Activated T-cell treated with anti-CD3 and anti-CD28 coated beads for 1 hour (primary cell): Measurements from ENCODE around the gene ZNF121.
A peak's percentile ranks its signal among the peaks of the same experiment; 100 is the strongest.
"Not testable (repeated sequence)": the region's sequence is repeated elsewhere in the genome, so short reads cannot be mapped to it uniquely, and the experiment has no call there.

ENCODE experiments used
- DNase-seq: peaks from one replicate; pipeline ENCODE4 v3.0.0-alpha.2; 2020; ENCODE audit warnings: low read depth

ZNF121 gene

GRCh38 chr19:9584073-9584833 is at the start of gene ZNF121:
Gene ZNF121, minus strand, starts transcription at chr19:9584504. Its CDS starts 16,407 bp downstream, at chr19:9568097.
- peak; percentile 67 for DNase-seq

DNA sequence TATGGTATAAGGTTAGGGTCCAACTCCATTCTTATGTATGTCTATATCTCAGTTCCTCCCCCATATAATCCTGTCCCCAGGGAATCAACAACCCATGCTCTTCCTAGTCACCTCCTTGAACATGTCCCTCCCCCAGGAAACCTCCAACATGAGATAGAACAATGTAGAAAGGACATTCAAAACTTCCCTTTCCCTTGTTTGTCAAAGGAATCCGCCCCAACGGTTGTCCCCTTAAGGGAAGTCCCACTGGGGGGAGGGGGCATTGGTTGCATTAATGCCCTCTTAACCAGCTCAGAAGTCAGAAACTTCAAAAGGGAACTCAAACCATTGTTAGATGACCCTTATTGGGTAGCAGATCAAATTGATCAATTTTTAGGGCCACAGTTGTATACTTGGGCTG is 43.6 kb upstream of the ZNF121 start:
- no peak for DNase-seq

DNA sequence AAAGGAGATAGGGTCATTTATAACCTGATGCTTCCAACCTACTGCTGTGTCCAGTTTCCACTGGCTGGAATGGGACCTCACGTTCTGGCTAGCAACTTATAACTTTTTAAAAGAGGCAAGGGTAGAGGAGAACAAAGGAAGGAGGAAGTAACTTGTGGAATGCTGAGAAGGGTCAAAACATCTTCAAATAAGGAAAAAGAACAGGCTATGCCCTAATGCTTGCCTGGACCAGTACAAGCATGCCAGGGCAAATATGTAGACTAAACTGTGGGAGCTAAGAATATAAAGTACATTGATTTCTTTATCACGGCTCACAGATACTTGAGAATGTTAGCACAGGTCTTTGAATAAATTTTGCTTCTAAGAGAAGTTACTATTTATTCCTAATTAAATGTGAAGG is 38.2 kb upstream of the ZNF121 start:
- DNase-seq: no peak

- DNase-seq: peak; percentile 80
Measured at GRCh38 chr19:9621156-9622037, 37.1 kb upstream of the ZNF121 start, which contains the start of gene ZNF561. Gene ZNF561, minus strand, starts transcription at chr19:9621232. Its CDS starts 1,776 bp downstream, at chr19:9619456.

GRCh38 chr19:9620842-9621155 is 36.5 kb upstream of the ZNF121 start:
- DNase-seq: no peak

DNA sequence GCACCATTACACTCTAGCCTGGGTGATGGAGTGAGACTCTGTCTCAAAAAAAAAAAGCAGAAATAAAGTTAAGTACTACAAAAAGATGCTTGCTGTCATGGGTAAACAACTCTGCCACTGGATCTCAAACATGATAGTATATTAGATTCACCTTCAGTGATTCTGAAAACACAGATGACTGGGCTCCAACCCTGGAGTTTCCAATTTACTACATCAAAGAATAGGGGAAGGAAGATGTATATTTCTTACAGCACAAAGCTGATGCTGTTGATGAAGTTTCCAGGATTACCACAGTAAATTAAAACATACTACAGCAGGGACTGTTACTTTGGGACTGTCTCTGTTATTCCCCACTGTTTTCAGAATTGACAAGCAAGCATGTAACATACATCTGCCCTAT is 31.5 kb upstream of the ZNF121 start:
- no peak for DNase-seq

DNA sequence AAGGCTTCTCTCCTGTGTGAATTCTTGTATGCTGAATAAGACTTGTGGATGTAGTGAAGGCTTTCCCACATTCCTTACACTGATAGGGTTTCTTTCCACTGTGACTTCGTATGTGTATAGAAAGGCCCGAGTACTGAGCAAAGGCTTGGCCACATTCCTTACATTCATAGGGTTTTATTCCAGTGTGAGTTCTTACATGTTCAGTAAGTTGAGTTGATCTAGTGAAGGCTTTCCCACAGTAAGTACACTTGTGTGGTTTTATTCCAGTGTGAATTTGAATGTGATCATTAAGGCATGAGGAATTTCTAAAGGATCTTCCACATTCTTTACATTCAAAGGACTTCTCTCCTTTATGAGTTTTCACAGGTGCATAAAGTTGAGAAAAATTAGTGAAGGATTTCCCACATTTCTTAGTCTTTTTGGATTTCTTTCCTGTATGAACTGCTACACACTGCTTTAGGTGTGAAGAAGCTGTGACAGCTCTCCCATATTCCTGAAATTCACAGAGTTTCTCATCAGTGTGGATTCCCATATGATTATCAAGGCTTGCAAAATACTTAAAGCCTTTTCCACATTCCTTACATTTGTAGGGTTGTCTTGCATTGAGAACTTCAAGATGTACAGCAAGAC is 26.3 kb upstream of the ZNF121 start:
- no peak for DNase-seq

GRCh38 chr19:9608912-9609311 is 24.6 kb upstream of the ZNF121 start:
- DNase-seq: no peak

DNA sequence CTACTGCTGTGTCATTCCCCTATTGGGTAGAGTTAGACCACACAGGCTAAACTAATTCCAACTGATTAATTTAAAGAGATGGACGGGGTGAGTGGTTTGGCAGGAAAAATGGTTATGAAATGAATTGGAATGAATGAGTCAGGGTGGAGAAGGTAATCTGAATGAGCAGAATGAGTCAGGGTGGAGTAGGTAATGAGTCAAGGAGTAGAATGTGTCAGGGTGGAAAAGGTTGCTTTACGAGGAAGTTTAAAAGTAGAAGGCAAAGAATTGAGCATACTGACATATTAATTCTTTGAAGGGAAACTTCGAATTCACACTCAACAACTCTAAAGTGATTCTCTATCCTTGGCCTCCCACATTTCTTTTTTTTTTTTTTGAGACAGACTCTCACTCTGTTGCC is 12.7 kb upstream of the ZNF121 start:
- no peak for DNase-seq

GRCh38 chr19:9586764-9587163 is 2.5 kb upstream of the ZNF121 start:
- peak; percentile 68 for DNase-seq

- not testable (repeated sequence) for DNase-seq
Measured at GRCh38 chr19:9582081-9582725, 2.1 kb downstream of the ZNF121 start.

DNA sequence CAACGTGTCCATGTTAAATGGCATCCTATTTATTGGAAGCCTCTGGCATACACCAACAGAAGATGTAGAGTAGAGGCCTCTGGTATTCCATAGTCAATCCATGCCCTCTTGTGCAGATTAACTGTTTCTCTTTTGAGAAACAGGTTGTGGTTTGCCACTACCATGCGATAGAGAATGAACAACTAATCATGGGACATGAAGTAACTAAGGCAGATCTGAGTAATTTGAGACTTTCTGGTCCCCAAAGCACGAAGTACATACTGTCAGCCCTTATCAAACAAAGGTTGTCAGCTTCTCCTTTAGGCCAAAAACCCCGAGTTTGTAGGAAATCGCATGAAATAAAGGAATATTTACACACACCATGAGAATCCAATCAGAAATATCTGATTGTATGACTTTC is 3.6 kb downstream of the ZNF121 start:
- no peak for DNase-seq

DNA sequence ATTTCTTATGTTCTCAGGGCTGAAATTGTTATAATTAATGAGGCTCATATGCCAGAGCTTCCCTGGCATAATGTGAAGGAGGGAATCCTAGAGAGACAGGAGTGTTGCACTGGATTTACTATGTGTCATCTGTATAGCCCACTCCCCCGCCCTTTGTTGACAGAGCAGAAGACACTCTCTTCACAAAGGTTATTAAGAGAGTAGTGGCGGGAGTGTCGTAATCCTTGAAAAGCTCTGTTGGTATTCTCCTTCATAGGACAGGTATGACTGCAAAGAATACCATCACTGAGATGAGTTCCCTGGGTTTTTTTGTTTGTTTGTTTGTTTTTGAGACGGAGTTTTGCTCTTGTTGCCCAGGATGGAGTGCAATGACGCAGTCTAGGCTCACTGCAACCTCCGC is 14.0 kb downstream of the ZNF121 start:
- no peak for DNase-seq

DNA sequence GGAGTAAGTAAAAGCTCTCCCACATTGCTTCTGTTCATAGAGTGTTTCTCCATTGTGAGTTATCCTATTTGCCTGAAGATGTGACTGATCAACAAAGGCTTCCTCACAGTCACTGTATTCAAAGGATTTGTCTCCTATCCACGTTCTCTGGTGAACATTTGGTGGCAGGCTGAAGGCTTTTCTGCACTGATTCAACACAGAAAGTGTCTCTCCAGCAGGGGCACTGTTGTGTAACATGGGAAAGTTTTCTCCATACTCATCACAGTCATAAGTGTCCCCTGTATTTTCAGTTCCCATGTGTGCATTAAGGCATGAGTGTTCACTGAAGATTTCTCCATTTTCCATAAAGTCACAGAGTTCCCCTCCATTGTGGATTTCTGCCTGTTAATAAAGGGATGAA is 17.6 kb downstream of the ZNF121 start:
- DNase-seq: no peak

DNA sequence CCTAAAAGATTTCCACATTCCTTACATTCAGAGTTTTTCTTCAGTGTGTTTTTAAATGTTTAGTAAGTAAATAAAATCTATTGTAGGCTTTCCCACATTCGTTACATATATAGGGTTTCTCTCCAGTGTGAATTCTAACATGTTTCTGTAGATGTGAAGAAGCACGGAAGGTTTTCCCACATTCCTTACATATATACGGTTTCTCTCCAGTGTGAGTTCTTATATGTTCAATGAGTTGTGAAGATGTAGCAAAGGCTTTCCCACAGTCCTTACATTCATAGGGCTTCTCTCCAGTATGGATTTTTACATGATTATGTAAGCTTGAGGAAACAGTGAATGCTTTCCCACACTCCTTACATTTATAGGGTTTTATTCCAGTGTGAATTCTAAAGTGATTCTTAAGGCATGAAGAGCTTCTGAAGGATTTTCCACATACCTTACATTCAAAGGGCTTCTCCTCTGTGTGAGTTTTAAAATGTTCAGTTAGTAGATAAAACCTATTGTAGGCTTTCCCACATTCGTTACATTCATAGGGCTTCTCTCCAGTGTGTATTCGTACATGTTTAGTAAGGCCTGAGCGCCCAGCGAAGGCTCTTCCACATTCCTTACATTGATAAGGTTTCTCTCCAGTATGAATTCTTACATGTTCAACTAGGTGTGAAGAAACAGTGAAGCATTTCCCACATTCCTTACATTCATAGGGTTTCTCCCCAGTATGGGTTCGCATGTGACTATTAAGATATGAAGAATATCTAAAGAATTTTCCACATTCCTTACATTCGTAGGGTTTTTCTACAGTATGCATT is 18.2 kb downstream of the ZNF121 start:
- DNase-seq: no peak

DNA sequence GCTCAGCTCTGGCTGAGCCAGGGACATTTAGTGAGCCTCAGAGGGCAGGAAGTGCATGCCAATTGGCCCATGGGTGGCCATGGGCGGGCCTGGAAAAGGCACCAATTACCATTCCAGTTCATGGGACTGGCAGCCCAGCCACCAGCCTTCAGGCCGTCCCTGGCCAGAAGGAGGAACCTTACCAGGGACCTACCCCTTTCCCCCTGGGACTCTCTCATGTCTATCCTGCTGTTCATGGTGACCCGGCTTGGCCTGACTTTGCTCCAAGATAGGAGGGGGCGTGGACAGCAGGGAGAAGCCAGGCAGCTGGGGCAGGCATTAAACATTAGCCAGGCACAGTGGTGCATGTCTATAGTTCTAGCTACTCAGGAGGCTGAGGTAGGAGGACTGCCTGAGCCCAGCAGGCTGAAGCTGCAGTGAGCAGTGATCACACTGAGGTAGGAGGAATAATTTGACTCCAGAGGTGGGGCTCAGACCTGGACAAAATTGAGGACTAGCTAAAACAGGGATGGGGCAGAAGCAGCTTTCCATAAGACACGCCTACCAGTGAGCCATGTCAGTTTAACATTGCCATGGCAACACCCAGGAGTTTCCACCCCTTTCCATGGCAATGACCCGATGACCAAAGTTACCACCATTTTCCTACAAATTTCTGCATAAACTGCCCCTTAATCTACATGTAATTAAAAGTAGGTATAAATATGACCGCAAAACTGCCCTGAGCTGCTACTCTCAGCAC is 31.6 kb downstream of the ZNF121 start:
- no peak for DNase-seq

- no peak for DNase-seq
Measured at GRCh38 chr19:9547870-9548269, 36.4 kb downstream of the ZNF121 start.

DNA sequence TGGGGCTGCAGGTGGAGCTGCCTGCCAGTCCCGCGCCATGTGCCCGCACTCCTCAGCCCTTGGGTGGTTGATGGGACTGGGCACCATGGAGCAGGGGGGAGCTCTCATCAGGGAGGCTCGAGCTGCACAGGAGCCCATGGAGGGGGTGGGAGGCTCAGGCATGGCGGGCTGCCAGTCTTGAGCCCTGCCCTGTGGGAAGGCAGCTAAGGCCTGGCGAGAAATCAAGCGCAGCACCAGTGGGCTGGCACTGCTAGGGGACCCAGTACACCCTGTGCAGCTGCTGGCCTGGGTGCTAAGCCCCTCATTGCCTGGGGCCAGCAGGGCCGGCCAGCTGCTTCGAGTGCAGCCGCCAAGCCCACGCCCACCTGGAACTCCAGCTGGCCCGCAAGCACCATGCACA is 43.0 kb downstream of the ZNF121 start:
- not testable (repeated sequence) for DNase-seq

DNA sequence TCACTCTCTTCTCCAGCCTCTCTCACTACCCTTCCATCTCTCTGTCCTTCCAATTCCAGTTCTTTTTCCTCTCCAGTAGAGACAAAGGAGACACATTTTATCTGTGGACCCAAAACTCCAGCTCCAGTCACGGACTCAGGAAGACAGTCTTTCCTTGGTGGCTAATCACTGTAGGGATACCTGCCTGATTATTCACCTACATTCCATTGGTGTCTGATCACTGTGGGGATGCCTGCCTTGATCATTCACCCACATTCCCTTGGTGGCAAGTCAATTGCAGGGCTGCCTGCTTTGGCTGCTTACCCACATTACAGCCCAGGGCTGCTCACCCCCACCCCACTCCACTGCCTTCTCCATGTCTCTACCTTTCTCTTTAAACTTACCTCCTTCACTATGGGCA is 44.4 kb downstream of the ZNF121 start:
- DNase-seq: not testable (repeated sequence)

DNA sequence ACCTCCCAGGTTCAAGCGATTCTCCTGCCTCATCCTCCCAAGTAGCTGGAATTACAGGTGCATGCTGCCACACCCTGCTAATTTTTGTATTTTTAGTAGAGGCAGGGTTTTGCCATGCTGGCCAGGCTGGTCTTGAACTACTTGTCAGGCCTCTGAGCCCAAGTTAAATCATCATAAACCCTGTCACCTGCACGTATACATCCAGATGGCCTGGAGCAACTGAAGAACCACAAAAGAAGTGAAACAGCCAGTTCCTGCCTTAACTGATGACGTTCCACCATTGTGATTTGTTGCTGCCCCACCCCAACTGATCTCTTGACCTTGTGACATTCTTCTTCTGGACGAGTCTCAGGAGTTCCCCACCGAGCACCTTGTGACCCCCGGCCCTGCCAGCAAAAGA is 45.1 kb downstream of the ZNF121 start:
- DNase-seq: not testable (repeated sequence)
